Lung (tissue), 12 donors: ENCODE data around the gene TBRG4. TPM values are rescaled to one million over a fixed set of nuclear protein-coding genes. Genes with fewer than 3 reads are reported as not detected.
"Not testable (repeated sequence)": the region's sequence is repeated elsewhere in the genome, so short reads cannot be mapped to it uniquely, and the experiment has no call there.

Source experiments
- ATAC-seq: fragments of 200-7000 bp; cut with Tn5 transposase; one replicate; pipeline ENCODE4 v1.9.1; 2020; ENCODE audit warnings: moderate number of reproducible peaks; ENCODE audit not compliant: insufficient read depth, low FRiP score
- DNase-seq, 3 donors: peaks; one replicate each; pipeline ENCODE4 v3.0.0-alpha.2; 2013 to 2017
- H3K27ac ChIP-seq, 2 donors: one replicate each; pipeline ENCODE4 v1.5.1; 2013; ENCODE audit warnings: mild to moderate bottlenecking in 2 of 2, moderate library complexity in 2 of 2, control low read depth in 1 of 2, inconsistent platforms in 1 of 2, low read depth in 1 of 2, low read length in 1 of 2
- H3K27me3 ChIP-seq, 3 donors: one replicate each; pipeline ENCODE4 v1.5.1; 2013; ENCODE audit warnings: low read length in 2 of 3; ENCODE audit not compliant: control insufficient read depth in 3 of 3, insufficient read depth in 3 of 3
- H3K36me3 ChIP-seq, 4 donors: one replicate each; pipeline ENCODE4 v1.5.1; 2013; ENCODE audit warnings: low read length in 4 of 4, mild to moderate bottlenecking in 1 of 4, moderate library complexity in 1 of 4; ENCODE audit not compliant: control insufficient read depth in 4 of 4, insufficient read depth in 4 of 4
- H3K4me1 ChIP-seq, 5 donors: one replicate each; pipeline ENCODE4 v1.5.1; 2013; ENCODE audit warnings: low read length in 5 of 5, mild to moderate bottlenecking in 2 of 5, moderate library complexity in 1 of 5; ENCODE audit not compliant: control insufficient read depth in 5 of 5, insufficient read depth in 5 of 5
- H3K4me3 ChIP-seq: one replicate; pipeline ENCODE4 v1.5.1; 2013; ENCODE audit warnings: mild to moderate bottlenecking, control low read depth, moderate library complexity
- H3K9ac ChIP-seq, 2 donors: one replicate each; pipeline ENCODE4 v1.5.1; 2013; ENCODE audit warnings: low read length in 2 of 2, control low read depth in 1 of 2; ENCODE audit not compliant: insufficient read depth in 1 of 2
- H3K9me3 ChIP-seq, 4 donors: one replicate each; pipeline ENCODE4 v1.5.1; 2013; ENCODE audit warnings: low read length in 3 of 4, mild to moderate bottlenecking in 1 of 4, moderate library complexity in 1 of 4; ENCODE audit not compliant: control insufficient read depth in 4 of 4, insufficient read depth in 3 of 4
- WGBS, 2 donors: extraction: QIAGEN DNeasy Blood & Tissue Kit; methylation state at CpG; one replicate each; pipeline ENCODE4 v1.1.7; 2013; 5-methylcytosine and 5-hydroxymethylcytosine counted together
- polyA plus RNA-seq, 2 donors: library from polyadenylated mRNA; stranded (reverse); fragments of 200-250 nt; gene quantifications; one replicate each; pipeline ENCODE4 v1.2.1, GENCODE V29; 2013
- total RNA-seq, 2 donors: library from RNA; depleted of rRNA in 1 of 2; stranded (reverse); fragments of >200 nt in 1 of 2; gene quantifications; one replicate each; pipeline ENCODE4 v1.2.1, GENCODE V29; 2014 to 2021
- TF ChIP-seq, protein P1 (sequence below): IDR thresholded peaks from 2 replicates; pipeline ENCODE4 v1.5.1; 2012; ENCODE audit warnings: mild to moderate bottlenecking; ENCODE audit errors: control extremely low read depth, extremely low read depth
- donor health status: control.
- donor health status: control.
- donor health status: Bipolar disorder and iron deficiency.
- donor health status: healthy.
- donor health status: DM: yes; HTN: yes; CAD: no.

TBRG4 gene
- total and polyA plus RNA-seq, 4 donors: 32.2 to 65.6 (median 46.9) TPM

- DNase-seq (no peak), ATAC-seq (no peak)
- H3K9ac ChIP-seq: no peak overlapping the region
- H3K4me3 ChIP-seq: no peak overlapping the region
- TF ChIP-seq, protein P1, sequence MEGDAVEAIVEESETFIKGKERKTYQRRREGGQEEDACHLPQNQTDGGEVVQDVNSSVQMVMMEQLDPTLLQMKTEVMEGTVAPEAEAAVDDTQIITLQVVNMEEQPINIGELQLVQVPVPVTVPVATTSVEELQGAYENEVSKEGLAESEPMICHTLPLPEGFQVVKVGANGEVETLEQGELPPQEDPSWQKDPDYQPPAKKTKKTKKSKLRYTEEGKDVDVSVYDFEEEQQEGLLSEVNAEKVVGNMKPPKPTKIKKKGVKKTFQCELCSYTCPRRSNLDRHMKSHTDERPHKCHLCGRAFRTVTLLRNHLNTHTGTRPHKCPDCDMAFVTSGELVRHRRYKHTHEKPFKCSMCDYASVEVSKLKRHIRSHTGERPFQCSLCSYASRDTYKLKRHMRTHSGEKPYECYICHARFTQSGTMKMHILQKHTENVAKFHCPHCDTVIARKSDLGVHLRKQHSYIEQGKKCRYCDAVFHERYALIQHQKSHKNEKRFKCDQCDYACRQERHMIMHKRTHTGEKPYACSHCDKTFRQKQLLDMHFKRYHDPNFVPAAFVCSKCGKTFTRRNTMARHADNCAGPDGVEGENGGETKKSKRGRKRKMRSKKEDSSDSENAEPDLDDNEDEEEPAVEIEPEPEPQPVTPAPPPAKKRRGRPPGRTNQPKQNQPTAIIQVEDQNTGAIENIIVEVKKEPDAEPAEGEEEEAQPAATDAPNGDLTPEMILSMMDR: no peak
- no peaks in the 10 kb centered on the region for H3K27me3 ChIP-seq
- H3K27ac ChIP-seq: no peak overlapping the region
- H3K4me1 ChIP-seq: peaks cover 0 to 6% (median 0%) of the 10 kb centered on the region in 5 donors
- WGBS, 2 donors: 75 to 79% methylated on average over 1 of the region's 1 CpG
- peaks cover 0 to 2% (median 0%) of the 10 kb centered on the region in 4 donors for H3K36me3 ChIP-seq
- no peaks in the 10 kb centered on the region for H3K9me3 ChIP-seq
Observed at GRCh38 chr7:45116048-45116447, 4.6 kb upstream of the TBRG4 start.

GRCh38 chr7:45114926-45115325 lies 3.4 kb upstream of the TBRG4 start:
- Histone ChIP-seq H3K4me3 (no peak overlapping the region), H3K27me3 (no peaks in the 10 kb centered on the region), H3K9me3 (no peaks in the 10 kb centered on the region), H3K9ac (no peak overlapping the region), H3K36me3 (peaks cover 0 to 2% (median 0%) of the 10 kb centered on the region in 4 donors), H3K4me1 (peaks cover 0 to 12% (median 4%) of the 10 kb centered on the region in 5 donors), H3K27ac (no peak overlapping the region)
- no peak for DNase-seq
- TF ChIP-seq, protein P1: no peak
- no peak for ATAC-seq

DNA sequence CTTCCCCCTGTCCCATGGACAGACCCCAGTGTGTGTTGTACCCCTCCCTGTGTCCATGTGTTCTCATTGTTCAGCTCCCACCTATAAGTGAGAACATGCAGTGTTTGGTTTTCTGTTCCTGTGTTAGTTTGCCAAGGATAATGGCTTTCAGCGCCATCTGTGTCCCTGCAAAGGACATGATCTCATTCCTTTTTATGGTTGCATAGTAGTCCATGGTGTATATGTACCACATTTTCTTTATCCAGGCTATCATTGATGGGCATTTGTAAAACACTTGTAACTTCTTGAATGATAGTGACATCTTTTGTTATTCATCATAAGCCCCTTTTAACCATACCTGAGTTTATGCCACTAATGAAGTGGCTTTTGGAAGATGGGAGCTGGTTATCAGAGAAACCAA lies 2.8 kb upstream of the TBRG4 start:
- not testable (repeated sequence) for H3K9me3 ChIP-seq, H3K27ac ChIP-seq, DNase-seq, H3K9ac ChIP-seq, H3K36me3 ChIP-seq, ATAC-seq, H3K27me3 ChIP-seq, H3K4me3 ChIP-seq
- WGBS, 2 donors: 69 to 70% methylated on average over 1 of the region's 1 CpG
- H3K4me1 ChIP-seq: peaks cover 0 to 12% (median 4%) of the 10 kb centered on the region in 5 donors

GRCh38 chr7:45112648-45113047 lies 1.2 kb upstream of the TBRG4 start:
- H3K27ac ChIP-seq: peak overlapping the region in 1 of 2 donors; percentile 99
- DNase-seq: peak in 2 of 3 donors; percentile 10 to 11
- no peak for ATAC-seq
- H3K4me1 ChIP-seq: peaks cover 3 to 15% (median 5%) of the 10 kb centered on the region in 5 donors
- TF ChIP-seq, protein P1: no peak
- no peaks in the 10 kb centered on the region for H3K9me3 ChIP-seq
- no peak overlapping the region for H3K9ac ChIP-seq
- H3K36me3 ChIP-seq: peaks cover 10 to 17% (median 12%) of the 10 kb centered on the region in 4 donors
- H3K27me3 ChIP-seq: no peaks in the 10 kb centered on the region
- WGBS, 2 donors: 89 to 95% methylated on average over 1 of the region's 1 CpG
- H3K4me3 ChIP-seq: no peak overlapping the region
